GM21619 (cell line): Measurements from ENCODE around the gene MAPKAPK2.

Source experiments
- ATAC-seq: cut with Tn5 transposase; IDR thresholded peaks from one replicate; pipeline ENCODE4 v1.9.1; 2021; ENCODE audit not compliant: unreplicated experiment

The MAPKAPK2 gene

GRCh38 chr1:206702260-206702659 is 17.6 kb downstream of the MAPKAPK2 start:
- ATAC-seq, result no peak

GRCh38 chr1:206702803-206703202 is 18.1 kb downstream of the MAPKAPK2 start:
- no peak for ATAC-seq

GRCh38 chr1:206703661-206704060 is 19.0 kb downstream of the MAPKAPK2 start:
- ATAC-seq, result no peak

DNA sequence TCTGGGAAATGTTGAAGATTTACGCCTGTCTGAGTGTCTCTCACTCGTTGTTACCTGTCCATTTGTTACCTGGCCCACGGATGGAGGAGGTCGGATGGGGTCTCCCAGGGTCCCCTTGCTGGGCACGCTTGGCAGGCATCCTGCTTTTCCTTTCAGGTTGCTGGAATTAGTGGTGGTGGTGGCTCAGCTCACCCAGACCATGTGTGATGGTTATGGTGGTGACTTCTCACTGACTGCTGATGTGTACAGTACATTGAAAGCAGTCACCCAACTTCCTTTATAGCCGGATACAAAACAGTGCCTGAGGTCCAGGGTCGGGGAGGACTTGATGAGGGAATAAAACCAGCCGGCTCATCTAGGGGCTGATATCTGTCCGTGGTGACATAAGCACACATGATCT is 19.5 kb downstream of the MAPKAPK2 start:
- ATAC-seq, result no peak

DNA sequence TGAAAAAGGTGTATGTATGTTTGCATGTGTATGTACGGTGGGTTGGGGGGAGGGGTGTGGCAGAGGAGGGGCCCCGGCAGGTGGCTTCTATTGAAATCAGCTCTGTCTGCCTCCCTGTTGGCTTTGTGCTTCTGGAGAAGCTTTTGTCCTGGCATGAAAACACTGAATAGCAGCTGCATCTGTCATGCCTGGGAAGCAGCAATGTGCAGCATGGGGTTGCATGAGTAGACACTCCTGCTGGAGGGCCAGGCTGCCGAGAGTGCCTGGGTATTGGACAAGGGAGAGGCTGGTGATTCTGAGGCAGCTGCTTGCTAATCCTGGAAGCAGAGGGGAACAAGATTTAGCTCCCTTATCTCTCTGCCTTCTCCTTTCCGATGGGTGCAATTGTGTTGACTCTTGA is 20.5 kb downstream of the MAPKAPK2 start:
- no peak for ATAC-seq

DNA sequence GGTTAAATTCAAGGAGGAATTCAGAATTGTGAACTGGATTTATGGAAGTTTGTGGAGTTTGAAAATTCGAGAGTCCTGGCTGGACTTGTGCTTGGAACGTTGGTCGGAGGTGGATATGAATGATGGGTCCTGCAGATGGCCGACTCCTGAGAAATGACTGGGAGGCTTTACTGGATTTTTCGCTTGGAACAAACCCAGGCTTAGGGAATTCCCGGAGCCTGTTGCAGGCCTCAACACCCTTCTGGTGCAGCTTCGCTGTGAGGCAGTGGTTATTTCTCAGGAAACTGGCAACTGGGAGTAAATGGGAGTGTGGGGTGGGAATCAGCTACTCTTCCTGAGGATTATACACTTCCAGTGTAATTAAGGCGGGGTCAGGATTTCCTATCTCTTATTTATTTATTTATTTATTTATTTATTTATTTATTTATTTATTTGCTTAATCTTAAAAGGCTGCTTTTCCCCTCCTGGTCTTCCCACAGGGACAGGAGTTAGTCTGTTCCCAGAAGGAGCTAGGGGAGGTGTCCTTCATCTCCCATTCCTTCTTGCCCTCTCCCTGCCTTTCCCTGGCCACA is 21.1 kb downstream of the MAPKAPK2 start:
- no peak for ATAC-seq

DNA sequence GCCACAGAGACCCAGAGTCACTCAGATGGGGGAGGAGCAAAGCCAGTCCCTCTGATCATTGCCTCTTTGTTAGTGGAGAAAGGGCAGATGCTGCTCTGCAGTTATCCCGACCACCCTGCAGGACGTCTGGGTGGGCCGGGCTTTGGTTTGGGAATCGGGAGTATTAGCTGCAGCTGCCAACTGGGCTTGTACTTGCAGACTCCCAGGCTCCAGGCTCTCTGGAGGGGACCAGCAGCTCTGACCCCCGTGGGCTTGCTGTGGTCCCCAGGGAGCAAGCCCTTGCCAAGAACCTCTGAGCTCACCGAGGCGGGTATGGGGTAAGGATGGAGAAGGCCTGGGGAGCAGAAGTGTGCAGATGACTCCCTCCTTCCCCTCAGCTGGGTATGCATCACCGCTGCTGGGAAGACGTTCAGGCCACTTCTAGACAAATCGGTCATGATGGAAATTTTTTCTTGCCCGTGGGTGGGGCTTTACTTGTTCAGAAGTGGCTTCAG is 21.6 kb downstream of the MAPKAPK2 start:
- ATAC-seq, result no peak

- ATAC-seq, result no peak
Observed at GRCh38 chr1:206706806-206707366, 22.2 kb downstream of the MAPKAPK2 start.

DNA sequence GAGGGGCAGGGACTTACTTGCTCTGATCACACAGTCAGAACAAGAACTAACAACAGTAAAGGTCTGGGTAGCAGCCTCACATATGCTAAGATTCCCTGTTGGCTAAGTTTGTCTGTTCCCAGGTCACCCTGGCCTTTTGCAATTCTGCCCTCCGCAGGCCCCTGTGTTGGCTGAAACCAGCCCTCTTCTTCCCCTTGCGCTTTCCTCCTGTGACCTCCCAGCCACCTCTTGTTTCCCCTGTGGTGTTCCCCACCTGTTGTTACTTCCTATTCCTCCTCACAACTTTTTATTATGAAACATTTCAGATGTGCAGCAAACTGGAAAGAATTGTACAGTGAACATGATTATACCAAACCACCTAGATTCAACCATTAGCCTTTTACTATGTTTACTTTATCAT is 23.4 kb downstream of the MAPKAPK2 start:
- ATAC-seq, result peak; percentile 72

GRCh38 chr1:206708882-206709281 is 24.2 kb downstream of the MAPKAPK2 start:
- ATAC-seq, result no peak

GRCh38 chr1:206709322-206709721 is 24.6 kb downstream of the MAPKAPK2 start:
- ATAC-seq, result no peak

GRCh38 chr1:206709772-206710459 is 25.2 kb downstream of the MAPKAPK2 start:
- ATAC-seq, result no peak

- ATAC-seq, result no peak
Observed at GRCh38 chr1:206710460-206710823, 25.7 kb downstream of the MAPKAPK2 start.

- no peak for ATAC-seq
Observed at GRCh38 chr1:206713070-206713469, 28.4 kb downstream of the MAPKAPK2 start.

DNA sequence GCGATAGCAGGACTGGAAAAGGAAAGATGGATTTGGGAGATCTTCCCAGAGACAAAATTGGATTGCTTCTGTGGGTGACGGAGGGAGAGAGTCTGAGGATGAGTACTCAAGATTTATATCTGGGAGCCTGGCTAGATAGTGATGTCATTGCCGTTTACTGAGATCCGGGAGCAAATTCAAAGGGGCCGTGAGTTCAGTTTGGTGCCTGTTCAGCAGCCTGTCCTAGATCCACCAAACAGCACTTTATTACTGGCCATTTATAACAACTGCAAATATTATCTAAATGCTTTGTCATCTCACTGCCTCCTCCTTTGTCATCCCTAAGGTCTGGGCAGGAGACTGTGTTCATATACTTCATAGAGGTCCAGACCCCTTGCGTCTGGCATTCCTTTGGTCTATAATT is 29.2 kb downstream of the MAPKAPK2 start:
- ATAC-seq, result no peak

DNA sequence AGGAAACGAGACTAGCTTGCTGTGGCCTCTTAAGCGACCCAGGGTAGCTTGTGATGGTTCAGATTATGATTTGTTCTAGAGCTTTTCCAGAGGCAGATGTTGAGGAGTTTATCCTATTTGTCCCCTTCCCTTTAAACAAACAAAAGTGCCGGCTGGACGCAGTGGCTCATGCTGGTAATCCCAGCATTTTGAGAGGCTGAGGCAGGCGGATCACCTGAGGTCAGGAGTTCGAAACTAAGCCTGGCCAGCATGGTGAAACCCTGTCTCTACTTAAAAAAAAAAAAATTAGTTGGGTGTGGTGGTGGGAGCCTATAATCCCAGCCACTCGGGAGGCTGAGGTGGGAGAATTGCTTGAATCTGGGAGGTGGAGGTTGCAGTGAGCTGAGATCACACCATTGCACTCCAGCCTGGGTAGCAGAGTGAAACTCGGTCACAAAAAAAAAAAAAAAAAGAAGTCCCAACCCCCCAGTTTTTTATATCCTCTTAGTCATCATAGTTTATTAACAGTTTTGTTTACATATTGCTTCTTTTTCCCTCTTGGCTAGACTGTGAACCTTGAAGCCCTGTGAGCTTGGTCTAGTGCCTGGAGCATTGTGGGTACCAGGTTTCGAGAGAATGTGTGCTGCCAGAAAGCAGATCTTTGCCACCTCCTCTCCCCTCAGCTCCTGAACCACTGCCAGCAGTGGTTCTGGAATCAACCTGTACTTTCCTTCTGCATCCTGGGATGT is 29.8 kb downstream of the MAPKAPK2 start:
- ATAC-seq, result no peak

DNA sequence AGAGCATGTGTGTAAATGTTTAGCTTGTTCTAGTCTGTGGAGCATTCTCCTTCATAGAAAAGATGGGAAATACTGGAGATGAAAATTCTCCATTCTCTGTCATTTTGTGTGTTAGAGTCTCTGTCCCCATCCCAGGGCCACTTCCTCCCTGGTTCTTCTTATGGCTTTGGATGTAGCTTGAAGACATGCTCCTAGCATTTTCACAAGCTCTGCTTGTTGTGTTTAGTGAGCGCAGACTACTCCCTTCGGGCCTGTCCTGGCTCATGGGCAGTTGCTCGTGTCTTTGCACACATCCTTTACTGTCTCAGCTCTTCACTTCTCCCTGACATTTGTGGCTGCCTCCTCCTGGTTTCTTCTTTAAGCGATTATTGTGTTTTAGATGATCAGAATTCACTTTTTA is 30.4 kb downstream of the MAPKAPK2 start:
- ATAC-seq, result no peak

GRCh38 chr1:206715552-206716158 is 30.9 kb downstream of the MAPKAPK2 start:
- ATAC-seq, result no peak

DNA sequence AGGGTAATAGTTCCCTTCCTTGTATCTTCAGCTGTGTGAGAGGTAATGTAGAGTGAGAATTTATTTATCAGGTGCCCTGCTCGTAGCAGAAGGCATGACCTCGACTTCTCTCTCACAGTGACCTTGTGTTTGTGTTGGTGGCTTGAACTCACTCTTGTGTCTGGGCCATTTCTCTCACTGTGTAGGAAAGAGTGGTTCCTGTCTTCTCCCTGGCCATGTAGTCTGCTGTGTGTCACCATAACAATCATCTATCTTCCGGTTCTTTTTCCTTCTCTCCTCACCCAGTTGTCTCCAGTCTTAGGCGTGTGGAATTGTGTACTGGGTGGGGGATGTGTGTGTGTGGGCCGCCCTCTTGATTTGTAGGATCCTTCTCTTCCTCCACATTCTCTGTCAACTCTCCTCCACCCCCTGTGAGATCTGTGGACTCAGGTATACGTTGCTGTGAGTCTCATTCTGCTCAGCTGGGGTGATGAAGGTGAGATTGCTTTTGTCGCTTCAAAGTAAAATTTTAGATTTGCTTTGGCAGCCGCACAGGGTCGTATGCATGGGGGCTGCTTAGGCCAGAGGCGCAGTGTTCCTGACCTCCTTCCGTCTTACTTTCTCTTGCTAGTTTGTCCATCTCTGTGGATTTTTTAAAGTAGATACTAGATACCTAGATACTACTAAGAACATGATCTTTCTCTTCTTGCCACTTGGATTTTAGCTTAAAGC is 31.6 kb downstream of the MAPKAPK2 start:
- no peak for ATAC-seq

GRCh38 chr1:206716870-206717673 is 32.4 kb downstream of the MAPKAPK2 start:
- ATAC-seq, result peak; percentile 86
